GM18868 (cell line): ENCODE measurements around the gene RASGRP2.
A peak's percentile ranks its signal among the peaks of the same experiment; 100 is the strongest.

Source experiments
- ATAC-seq: cut with Tn5 transposase; IDR thresholded peaks from one replicate; pipeline ENCODE4 v1.9.1; 2021; ENCODE audit warnings: mild to moderate bottlenecking, moderate library complexity; ENCODE audit not compliant: unreplicated experiment

The RASGRP2 gene

GRCh38 chr11:64698427-64698826 is 45.5 kb downstream of the RASGRP2 start:
- no peak for ATAC-seq

DNA sequence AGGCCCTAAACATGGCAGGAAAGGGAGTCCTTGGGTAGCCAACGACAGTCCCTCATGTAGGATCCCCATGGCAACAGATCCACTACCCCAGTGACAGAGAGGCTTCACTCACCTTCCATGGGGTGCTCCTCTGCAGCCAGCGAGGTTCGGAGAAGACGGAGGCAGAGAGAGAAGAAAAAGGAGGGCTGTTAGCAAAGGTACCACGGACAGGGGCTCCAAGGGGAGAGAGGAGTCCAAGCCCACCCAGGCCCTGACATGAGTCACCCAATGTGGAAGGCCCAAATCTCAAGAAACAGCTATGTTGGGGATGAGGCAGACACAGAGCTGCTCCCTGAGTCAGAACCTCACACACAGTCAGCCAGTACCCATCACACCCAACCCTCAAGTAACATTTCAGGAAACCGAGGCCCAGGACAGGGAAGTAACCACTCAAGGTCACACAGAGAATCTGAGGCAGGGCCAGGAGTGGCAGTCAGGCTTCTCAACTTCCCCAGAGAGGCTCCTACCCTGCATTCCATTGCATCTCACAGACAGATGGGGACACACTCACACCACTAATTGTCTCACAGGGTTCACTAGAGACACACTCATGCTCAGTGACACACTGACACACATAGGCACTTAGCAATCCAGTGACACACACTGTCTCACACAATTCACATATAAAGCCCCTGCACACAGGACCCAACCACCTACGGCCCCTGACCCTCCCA is 46.1 kb downstream of the RASGRP2 start:
- ATAC-seq: no peak

GRCh38 chr11:64696045-64696444 is 47.9 kb downstream of the RASGRP2 start:
- no peak for ATAC-seq

DNA sequence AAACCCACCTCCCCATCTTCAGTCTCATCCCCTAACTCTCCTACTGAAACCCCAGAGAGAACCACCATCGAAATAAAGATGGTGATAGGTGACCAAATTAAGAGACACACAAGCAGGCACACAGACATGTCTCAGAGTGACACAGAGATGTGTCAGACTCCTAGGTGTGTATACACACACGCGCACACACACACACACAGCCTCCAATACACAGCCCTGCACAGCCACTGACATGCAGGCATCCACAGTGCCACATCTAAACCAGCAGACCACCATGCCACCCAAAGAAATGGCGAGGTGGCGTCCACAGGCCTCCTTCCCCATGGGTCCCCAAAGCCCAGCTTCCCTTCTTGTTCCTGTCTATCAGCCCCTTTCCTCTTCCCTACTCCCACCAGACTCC is 48.4 kb downstream of the RASGRP2 start:
- ATAC-seq: no peak

- ATAC-seq: peak; percentile 59
Measured at GRCh38 chr11:64694821-64695365, 49.0 kb downstream of the RASGRP2 start.

DNA sequence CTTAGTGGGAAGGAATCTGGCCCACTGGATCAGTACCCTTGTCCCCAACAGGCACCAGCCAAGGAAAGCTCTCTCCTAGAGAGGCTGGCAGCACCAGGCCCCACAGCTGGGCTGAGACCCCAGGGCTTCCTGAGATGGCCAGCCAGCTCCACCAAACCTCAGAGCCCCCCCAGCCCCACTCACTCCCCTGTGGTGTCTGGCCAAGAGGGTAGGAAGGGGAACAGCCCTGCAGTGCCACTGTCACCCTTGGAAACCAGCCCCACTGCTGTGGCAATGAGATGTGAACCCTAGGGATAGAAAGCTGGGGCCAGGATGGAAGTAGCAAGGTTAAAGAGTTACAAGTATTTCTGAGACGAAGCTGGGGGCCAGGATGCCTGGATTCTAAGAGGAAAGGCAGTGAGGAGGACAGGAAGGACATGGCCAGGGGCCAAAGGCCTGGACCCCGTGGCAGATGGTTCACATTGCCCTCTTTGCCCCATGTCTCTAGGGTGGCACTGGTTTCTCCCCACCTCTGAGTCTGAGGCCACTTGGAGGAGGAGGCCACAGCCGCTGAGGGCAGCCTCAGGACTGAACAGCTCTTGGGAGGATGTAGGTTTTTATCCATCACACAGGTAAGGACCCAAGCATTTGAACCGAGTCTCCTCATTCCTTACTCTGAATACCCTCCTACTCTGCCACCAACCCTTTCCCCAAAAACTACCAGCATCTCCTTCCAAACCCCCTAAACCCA is 49.8 kb downstream of the RASGRP2 start:
- ATAC-seq: no peak

DNA sequence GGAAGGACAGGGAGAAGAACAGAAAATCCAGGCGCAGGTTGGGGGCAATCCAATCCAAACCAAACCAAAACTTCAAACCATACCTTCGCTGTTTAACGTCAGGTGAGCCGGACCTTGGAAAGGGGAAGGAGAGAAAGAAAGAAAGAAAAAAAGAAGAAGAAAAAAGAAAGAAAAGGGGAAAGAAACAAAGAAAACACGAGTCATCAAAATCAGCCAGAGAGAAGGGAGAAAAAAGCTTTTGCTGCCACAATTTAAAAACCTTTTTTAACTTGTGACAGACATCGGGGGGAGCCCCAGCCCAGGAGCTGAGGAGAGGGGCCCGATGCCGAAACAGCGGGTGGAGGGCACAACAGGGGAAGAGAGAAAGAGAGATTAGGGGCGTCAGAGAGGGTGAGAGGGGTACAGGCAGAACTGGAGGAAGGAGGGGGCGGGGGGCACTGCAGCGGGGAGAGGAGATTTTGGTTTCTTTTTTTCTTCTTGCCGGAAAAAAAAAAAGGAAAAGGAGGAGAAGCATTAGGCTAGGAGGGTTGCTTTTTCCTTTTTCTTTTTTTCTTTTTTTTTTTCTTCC is 51.1 kb downstream of the RASGRP2 start:
- no peak for ATAC-seq

- ATAC-seq: no peak
Measured at GRCh38 chr11:64691543-64691942, 52.4 kb downstream of the RASGRP2 start.

- ATAC-seq: no peak
Measured at GRCh38 chr11:64690235-64690634, 53.7 kb downstream of the RASGRP2 start.

- ATAC-seq: peak; percentile 74
Measured at GRCh38 chr11:64688534-64688982, 55.4 kb downstream of the RASGRP2 start.

DNA sequence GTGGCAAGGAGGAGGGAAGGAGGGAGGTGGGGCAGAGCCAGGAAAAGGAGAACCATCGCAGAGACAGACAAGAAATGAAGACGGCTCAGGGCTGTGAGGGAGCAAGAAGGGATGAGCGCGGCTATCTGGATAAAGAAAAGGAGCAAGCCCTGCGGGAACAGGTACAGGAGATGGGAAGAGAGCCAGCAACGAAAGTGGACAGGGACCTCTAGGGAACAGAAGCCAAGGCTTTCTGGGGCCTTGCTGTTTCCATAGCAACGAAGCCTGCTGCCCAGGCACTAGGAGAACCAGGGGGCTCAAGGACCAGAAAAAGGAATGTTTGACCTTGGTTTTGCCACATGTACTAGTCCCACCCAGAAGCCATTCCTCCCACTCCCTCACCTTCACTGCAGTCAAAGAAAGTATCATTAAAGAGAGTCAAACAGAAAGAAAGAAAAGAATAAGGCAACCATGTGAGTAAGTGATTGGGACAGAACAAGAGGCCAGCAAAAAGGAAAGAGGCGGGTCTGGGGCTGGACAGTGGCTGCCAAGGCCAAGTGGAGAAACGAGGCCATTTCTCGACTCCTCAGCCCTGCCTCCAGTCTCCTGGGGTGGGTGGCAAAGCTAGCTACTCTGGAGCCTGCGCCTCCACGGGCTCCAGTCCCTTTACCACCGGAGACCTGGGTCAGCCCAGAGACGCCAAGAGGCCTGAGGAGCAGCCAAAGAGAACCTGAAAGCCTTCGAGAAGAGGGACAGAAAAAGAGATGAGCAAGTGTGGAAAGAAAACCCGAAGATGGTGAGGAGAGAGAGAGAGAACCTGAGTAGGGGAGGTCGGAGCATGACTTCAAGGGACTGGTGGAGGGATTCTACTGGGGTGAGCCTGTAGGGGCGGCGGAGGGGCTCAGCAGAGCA is 56.1 kb downstream of the RASGRP2 start:
- ATAC-seq: no peak

GRCh38 chr11:64687204-64687603 is 56.7 kb downstream of the RASGRP2 start:
- no peak for ATAC-seq

DNA sequence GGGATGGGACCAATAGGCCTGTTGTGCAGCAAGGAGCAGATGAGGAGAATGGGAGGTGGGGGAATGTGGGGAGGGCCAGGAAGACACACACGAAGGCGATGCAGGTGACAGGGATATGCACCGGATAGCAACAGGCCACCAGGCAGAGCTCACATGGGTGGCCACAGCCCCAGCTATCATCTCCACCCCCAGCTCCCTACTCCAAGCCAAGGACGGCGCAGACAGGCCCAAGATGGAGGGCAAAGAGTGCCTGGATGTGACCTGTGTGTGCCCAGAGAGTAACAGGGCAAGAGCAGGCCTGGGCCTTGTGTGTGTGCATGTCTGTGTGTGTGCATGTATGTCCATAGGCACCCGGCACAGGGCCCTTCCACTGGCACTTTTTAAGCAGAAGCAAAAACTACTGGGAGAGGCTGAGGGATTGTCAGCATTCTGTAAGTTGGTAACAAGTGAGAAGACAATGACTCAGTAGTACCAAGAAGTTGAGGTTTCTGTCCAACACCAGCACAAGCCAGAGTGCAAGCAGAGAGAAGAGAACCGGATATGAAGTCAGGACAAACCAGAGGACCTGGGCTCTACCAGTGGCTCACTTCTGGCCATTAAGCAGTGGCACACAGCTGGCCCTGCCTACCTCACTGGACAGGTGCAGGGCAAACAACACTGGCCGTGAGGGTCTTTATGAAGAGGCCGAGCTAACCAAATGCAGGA is 57.3 kb downstream of the RASGRP2 start:
- no peak for ATAC-seq

DNA sequence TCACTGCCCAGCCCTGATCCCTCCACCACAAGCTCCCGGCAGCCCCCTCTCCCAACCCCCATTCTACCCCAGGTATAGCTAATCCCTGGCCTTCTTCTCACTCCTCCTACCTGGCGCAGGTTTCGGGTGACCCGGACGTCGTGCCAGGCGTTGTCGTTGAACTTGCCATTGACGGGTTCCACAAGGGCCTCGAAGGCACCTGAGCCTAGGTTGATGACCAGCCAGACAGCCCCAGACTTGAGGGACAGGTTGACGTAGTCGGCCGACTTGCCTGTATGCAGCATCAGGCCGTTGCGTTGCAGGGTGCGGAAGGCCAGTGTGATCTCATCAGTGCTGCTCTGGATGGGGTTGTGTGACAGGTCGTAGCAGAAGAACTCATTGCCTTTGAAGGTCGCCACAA is 58.4 kb downstream of the RASGRP2 start:
- no peak for ATAC-seq

DNA sequence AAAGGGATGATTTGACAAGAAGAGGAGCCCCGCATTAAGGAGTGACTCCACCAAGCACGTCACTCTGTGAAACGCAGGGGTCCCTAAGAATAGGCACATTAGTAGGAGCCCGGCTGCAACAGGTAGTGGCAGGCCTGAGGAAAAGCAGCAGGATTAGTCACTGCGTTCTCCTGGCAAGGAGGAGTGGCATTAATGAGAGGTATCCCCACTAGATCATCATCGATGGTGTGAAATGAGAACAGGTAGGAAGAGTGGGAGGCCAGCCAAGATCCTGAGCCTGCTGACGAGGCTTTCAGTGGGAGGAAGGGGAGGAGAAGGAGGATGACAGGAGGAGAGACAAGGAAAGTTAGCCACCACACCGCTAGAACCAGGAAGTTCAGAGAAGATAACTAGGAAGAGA is 59.6 kb downstream of the RASGRP2 start:
- ATAC-seq: no peak

DNA sequence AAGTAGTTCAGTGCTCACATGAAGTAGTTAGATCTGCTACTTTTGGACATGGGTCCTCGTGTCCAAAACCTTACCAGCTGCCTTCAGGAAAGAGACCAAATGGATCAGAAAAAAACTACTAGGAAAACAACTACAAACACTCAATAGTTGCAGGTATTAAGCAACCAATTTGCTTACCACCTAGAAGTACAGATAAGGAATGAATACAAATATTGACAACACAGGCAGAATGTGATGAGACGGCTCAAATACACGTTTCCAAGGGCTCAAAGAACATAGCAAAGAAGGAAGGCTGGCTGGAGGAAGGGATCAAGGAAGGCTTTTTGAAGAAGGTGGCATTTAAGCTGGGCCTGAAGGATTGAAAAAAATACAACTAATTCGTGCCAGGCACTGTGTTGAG is 62.8 kb downstream of the RASGRP2 start:
- ATAC-seq: no peak

DNA sequence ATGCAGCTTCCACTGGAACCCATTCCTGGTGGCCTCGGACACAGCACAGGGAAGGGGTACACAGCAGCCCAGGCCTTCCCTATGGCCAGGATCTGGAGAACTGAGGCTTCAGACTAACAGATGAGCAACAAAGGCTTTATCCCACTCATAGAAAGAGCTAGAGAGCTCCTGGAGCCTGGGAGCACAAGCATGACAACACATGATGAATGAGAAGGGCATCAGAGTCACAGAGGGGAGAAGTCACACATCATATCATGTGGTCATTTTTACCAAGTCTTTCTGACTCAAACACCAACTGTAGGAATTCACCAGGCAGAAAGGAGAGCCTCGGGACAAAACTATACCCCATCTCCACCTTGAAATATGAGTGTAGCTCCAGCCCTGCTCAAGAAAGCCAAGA is 64.1 kb downstream of the RASGRP2 start:
- ATAC-seq: no peak

DNA sequence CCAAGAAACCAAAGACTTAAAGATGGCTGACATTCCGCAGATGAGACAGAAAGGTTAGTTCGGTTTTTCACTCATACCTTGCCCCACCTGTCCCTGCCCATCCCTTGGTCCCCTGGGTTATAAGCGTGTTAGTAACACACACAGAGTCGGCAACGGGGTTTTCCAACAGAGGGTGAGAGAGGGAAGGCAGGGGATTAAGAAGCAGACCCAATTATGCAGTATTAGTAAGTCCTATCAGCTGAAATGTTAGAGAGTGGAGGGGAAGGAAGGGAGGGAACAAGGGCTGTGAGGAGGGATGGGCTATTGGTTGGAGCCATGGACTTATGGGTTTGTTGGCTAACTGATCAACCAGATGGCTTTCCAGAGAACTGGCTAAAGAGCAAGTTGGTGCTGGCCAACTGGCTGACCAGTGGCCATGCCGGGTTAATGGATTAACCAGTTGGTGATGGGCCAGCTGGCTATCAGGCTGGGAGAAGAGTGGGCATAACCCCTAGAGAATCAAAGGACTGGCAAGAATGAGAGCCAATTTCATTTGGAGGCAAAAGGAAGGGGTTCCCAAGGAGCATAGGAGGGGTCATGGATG is 66.4 kb downstream of the RASGRP2 start:
- no peak for ATAC-seq
